Activated CD8-positive, alpha-beta T cell treated with anti-CD3 and anti-CD28 coated beads for 36 hours (primary cell): Measurements from ENCODE around the gene TES. TPM values are rescaled to one million over a fixed set of nuclear protein-coding genes. Genes with fewer than 3 reads are reported as not detected.

Experiments
- ATAC-seq: fragments of 200-7000 bp; cut with Tn5 transposase; one replicate; pipeline ENCODE4 v1.10.0; 2021; ENCODE audit warnings: mild to moderate bottlenecking, moderate library complexity
- CTCF ChIA-PET: fragments of 350-600 bp; sonication (Branson Sonifier 250); formaldehyde crosslinking; loops from one replicate; lab custom pipeline; 2021; ENCODE audit warnings: antibody characterized with exemption; lab: Charles Lee
- POLR2A ChIA-PET: fragments of 350-600 bp; sonication (Branson Sonifier 250); formaldehyde crosslinking; loops from one replicate; lab custom pipeline; 2021; ENCODE audit warnings: antibody characterized with exemption; lab: Charles Lee
- DNase-seq: peaks from one replicate; pipeline ENCODE4 v3.0.0-alpha.2; 2020
- H3K27ac Mint-ChIP-seq: one replicate; pipeline ENCODE4 v1.8.0; 2021; ENCODE audit warnings: mild to moderate bottlenecking, mixed read lengths
- H3K27me3 Mint-ChIP-seq: one replicate; pipeline ENCODE4 v1.8.0; 2021; ENCODE audit warnings: mixed read lengths
- H3K36me3 Mint-ChIP-seq: one replicate; pipeline ENCODE4 v1.8.0; 2021; ENCODE audit warnings: low read depth, mixed read lengths
- H3K4me1 Mint-ChIP-seq: one replicate; pipeline ENCODE4 v1.8.0; 2021; ENCODE audit warnings: low read depth, mixed read lengths
- H3K4me3 Mint-ChIP-seq: one replicate; pipeline ENCODE4 v1.8.0; 2021; ENCODE audit warnings: mild to moderate bottlenecking, moderate library complexity, mixed read lengths
- H3K9me3 Mint-ChIP-seq: one replicate; pipeline ENCODE4 v1.8.0; 2021; ENCODE audit warnings: mixed read lengths
- CTCF ChIP-seq: fragments of 200-600 bp; IDR thresholded peaks from one replicate; pipeline ENCODE4 v1.8.0; 2022; ENCODE audit warnings: antibody characterized with exemption, mild to moderate bottlenecking
- intact Hi-C: fragments of 100-400 bp; cut with micrococcal nuclease; formaldehyde crosslinking; loops from one replicate; pipeline ENCODE4 v1.10.0; 2022
- total RNA-seq, 2 experiments: library from RNA; stranded (reverse); gene quantifications; one replicate each; pipeline ENCODE4 v1.2.3, GENCODE V29; 2021

Gene TES
- total RNA-seq, 2 experiments from 2014 or later = 63.9 to 65.7 TPM

- POLR2A ChIA-PET = interaction anchor here (0.6 kb wide), 1 partner anchor 46 kb away, joined by 3 read pairs; no protein-coding TSS in a partner anchor
- no peaks in the 10 kb centered on the region for H3K27me3 Mint-ChIP-seq
- peak; percentile 42 for ATAC-seq
- H3K4me3 Mint-ChIP-seq = no peak overlapping the region
- H3K4me1 Mint-ChIP-seq = peaks cover 6% of the 10 kb centered on the region
- TF ChIP-seq CTCF = peak; percentile 81
- H3K36me3 Mint-ChIP-seq = peaks cover 15% of the 10 kb centered on the region
- CTCF ChIA-PET = interaction anchor here (0.6 to 4.8 kb wide), 36 partner anchors 9 to 580 kb away, joined by 3 to 53 read pairs (median 4); no protein-coding TSS in a partner anchor
- H3K27ac Mint-ChIP-seq = no peak overlapping the region
- intact Hi-C loops = loop anchor here (1.0 kb wide), 1 partner anchor 330 kb away; no protein-coding TSS in a partner anchor
- no peaks in the 10 kb centered on the region for H3K9me3 Mint-ChIP-seq
- peak; percentile 44 for DNase-seq
These were observed 48.4 kb downstream of the TES start for GRCh38 chr7:116258734-116259133.

DNA sequence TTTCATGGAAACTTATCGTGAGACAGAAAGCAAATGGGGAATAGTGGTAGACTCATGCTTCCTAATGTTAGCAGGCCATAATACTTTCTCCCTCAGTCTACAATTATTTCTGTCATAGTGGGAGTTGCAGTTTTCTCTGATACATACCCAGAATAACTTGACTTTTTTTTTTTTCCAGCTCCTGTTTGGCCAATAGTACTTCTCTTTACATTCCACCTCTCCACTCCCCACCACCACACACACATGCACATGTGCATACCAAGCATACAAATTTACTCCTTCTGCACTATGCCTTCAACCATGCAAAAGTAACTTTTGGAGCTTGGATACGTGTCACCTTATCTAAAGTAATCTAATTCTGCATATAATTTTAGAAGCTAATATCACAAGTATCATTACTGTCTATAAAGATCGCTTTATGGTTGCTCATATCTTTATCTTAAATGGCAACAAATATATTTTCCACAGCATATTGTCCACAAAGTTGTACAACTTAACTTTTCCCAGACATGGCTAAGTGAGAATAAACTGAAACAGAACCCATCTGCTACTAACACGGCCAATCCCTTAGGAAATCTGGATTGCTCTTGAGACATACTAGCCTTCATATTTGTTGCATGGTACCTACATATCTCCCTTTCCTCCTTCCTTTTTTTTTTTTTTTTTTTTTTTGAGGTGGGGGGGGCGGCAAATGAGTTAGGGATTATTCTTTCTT lies 49.0 kb downstream of the TES start:
- intact Hi-C loops = no loop called here
- no peak for DNase-seq
- peaks cover 14% of the 10 kb centered on the region for H3K36me3 Mint-ChIP-seq
- H3K27ac Mint-ChIP-seq = no peak overlapping the region
- CTCF ChIA-PET = interaction anchor here (0.6 to 4.8 kb wide), 32 partner anchors 8 to 580 kb away, joined by 3 to 53 read pairs (median 4); no protein-coding TSS in a partner anchor
- H3K4me3 Mint-ChIP-seq = no peak overlapping the region
- no peak for ATAC-seq
- H3K4me1 Mint-ChIP-seq = peaks cover 5% of the 10 kb centered on the region
- no peaks in the 10 kb centered on the region for H3K27me3 Mint-ChIP-seq
- TF ChIP-seq CTCF = no peak
- POLR2A ChIA-PET = interaction anchor here (0.6 kb wide), 2 partner anchors 20 to 46 kb away, joined by 3 read pairs; no protein-coding TSS in a partner anchor
- H3K9me3 Mint-ChIP-seq = no peaks in the 10 kb centered on the region

DNA sequence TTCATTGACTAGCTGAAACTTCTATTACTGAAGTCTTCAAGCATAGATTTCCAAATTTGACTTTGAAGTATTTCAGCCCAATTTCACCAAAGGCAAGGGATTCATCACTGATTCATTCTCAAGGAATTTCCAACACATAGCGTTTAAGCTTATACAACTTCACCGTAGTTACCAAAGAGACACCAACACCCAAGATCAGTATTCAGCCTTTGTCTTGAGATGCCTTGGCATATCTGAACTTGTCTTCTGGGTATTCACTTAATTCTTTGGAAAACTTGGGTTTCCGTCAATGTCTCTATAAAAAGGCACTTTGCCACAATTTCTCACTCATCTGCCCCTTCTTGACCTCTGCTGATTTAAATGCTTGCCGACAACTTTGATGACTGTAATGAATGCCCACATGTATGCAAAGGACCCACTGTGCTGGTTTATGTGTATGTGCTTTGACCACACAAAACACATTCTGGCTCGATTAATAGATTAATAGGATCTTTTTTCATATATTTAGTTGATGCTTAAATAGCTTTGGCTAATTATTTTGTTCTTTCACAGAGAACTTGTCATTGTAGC lies 49.6 kb downstream of the TES start:
- Mint-ChIP-seq H3K9me3 (no peaks in the 10 kb centered on the region), H3K27ac (no peak overlapping the region), H3K36me3 (peaks cover 12% of the 10 kb centered on the region), H3K4me1 (peaks cover 5% of the 10 kb centered on the region), H3K4me3 (no peak overlapping the region), H3K27me3 (no peaks in the 10 kb centered on the region)
- intact Hi-C loops = loop anchor here (10.0 kb wide), 1 partner anchor 545 kb away; no protein-coding TSS in a partner anchor
- ATAC-seq = no peak
- DNase-seq = no peak
- ChIA-PET POLR2A (interaction anchor here (0.6 to 0.8 kb wide), 2 partner anchors 20 to 23 kb away, joined by 3 read pairs; no protein-coding TSS in a partner anchor), CTCF (interaction anchor here (0.7 to 4.8 kb wide), 20 partner anchors 8 to 550 kb away, joined by 3 to 53 read pairs (median 5); no protein-coding TSS in a partner anchor)
- TF ChIP-seq CTCF = no peak

- CTCF ChIA-PET = interaction anchor here (3.6 kb wide), 1 partner anchor 327 kb away, joined by 17 read pairs; no protein-coding TSS in a partner anchor
- intact Hi-C loops = loop anchor here (10.0 kb wide), 1 partner anchor 543 kb away; no protein-coding TSS in a partner anchor
These were observed 51.6 kb downstream of the TES start for GRCh38 chr7:116261904-116262303.

More at GRCh38 chr7:116261904-116262303, 51.6 kb downstream of the TES start:
- H3K4me3 Mint-ChIP-seq = no peak overlapping the region
- TF ChIP-seq CTCF = no peak
- ATAC-seq (no peak), DNase-seq (no peak)
- H3K27ac Mint-ChIP-seq = no peak overlapping the region
- POLR2A ChIA-PET = no interaction called here
- H3K9me3 Mint-ChIP-seq = no peaks in the 10 kb centered on the region
- H3K4me1 Mint-ChIP-seq = peaks cover 5% of the 10 kb centered on the region
- H3K36me3 Mint-ChIP-seq = peaks cover 11% of the 10 kb centered on the region
- peaks cover 9% of the 10 kb centered on the region for H3K27me3 Mint-ChIP-seq
